K562 (cell line): ENCODE data around the gene IL9. TPM values are rescaled to one million over a fixed set of nuclear protein-coding genes. Genes with fewer than 3 reads are reported as not detected.

Source experiments
- ATAC-seq: fragments of 200-7000 bp; cut with Tn5 transposase; 3 replicates; pipeline ENCODE4 v1.9.1; 2020; ENCODE audit warnings: moderate library complexity
- BruUV-seq: library from RNA; stranded (reverse); fragments of 400-500 nt; replicated peaks from 2 replicates; lab custom pipeline; 2021; lab: Mats Ljungman, UMichigan
- CTCF ChIA-PET: fragments of 300-600 bp; formaldehyde crosslinking; extraction: SDS; loops from one replicate; lab custom pipeline; 2021; ENCODE audit warnings: low intra/inter-chr PET ratio; lab: Yijun Ruan, JAX
- POLR2A ChIA-PET: fragments of 300-600, 350-650 bp; sonication (Branson Sonifier 250); formaldehyde crosslinking; extraction: SDS; loops from one replicate; lab custom pipeline; 2021; ENCODE audit warnings: antibody characterized with exemption, inconsistent platforms; lab: Yijun Ruan, JAX
- DNase-seq, 4 experiments: peaks; one replicate each; pipeline versions ENCODE4 v3.0.0 to v3.0.0-alpha.2; 2011 to 2018; ENCODE audit warnings: low spot score in 3 of 4, mixed read lengths in 3 of 4; ENCODE audit errors: extremely low read depth in 1 of 4
- FAIRE-seq: peaks from 2 replicates; lab custom pipeline; 2011; peaks lifted over from hg19 to GRCh38; lab: Jason Lieb, UNC
- H2AFZ ChIP-seq: 2 replicates; pipeline ENCODE4 v1.6.0; 2011; ENCODE audit warnings: low read depth, low read length, control low read depth, inconsistent platforms
- H3K27ac ChIP-seq: fragments of 200-600 bp; 3 replicates; pipeline ENCODE4 v1.8.0; 2011; ENCODE audit warnings: low read depth, mild to moderate bottlenecking, control low read depth, inconsistent platforms, low read length, moderate library complexity, mixed read lengths; ENCODE audit errors: extremely low read depth
- H3K27me3 ChIP-seq, 2 experiments: fragments of 300-600 bp in 1 of 2; 2 replicates in 1 of 2; 3 replicates in 1 of 2; pipeline versions ENCODE4 v1.6.0 to v1.8.0; 2011; ENCODE audit warnings: inconsistent platforms in 2 of 2, low read length in 2 of 2, mild to moderate bottlenecking in 1 of 2, mixed read lengths in 1 of 2, moderate library complexity in 1 of 2; ENCODE audit not compliant: control insufficient read depth in 2 of 2, insufficient read depth in 2 of 2
- H3K36me3 ChIP-seq: fragments of 300-600 bp; 3 replicates; pipeline ENCODE4 v1.8.0; 2011; ENCODE audit warnings: mild to moderate bottlenecking, low read length, inconsistent platforms; ENCODE audit not compliant: control insufficient read depth, insufficient read depth
- H3K4me1 ChIP-seq, 2 experiments: fragments of 200-600 bp in 1 of 2; replicated peaks in 1 of 2; 2 replicates in 1 of 2; 3 replicates in 1 of 2; pipeline versions ENCODE4 v1.5.1 to v1.8.0; 2011; ENCODE audit warnings: inconsistent platforms in 2 of 2, low read length in 2 of 2, mild to moderate bottlenecking in 1 of 2, mixed read lengths in 1 of 2, moderate library complexity in 1 of 2; ENCODE audit not compliant: control insufficient read depth in 2 of 2, insufficient read depth in 2 of 2
- H3K4me2 ChIP-seq: 2 replicates; pipeline ENCODE4 v1.6.1; 2011; ENCODE audit warnings: low read length, control low read depth, inconsistent platforms, mixed read lengths; ENCODE audit not compliant: insufficient read depth
- H3K4me3 ChIP-seq: fragments of 200-600 bp; sonication (generic), shearing (Covaris generic); 2 replicates; pipeline ENCODE4 v1.5.1; 2016; ENCODE audit warnings: control low read depth, inconsistent platforms
- H3K79me2 ChIP-seq: fragments of 200-600 bp; 3 replicates; pipeline ENCODE4 v1.8.0; 2011; ENCODE audit warnings: low read length, inconsistent platforms; ENCODE audit not compliant: control insufficient read depth, insufficient read depth
- H3K9ac ChIP-seq, 2 experiments: 2 replicates each; pipeline versions ENCODE4 v1.6.0 to v1.6.1; 2011; ENCODE audit warnings: low read depth in 2 of 2, low read length in 2 of 2, control low read depth in 1 of 2, inconsistent platforms in 1 of 2, mild to moderate bottlenecking in 1 of 2, mixed read lengths in 1 of 2; ENCODE audit not compliant: insufficient read depth in 1 of 2
- H3K9me1 ChIP-seq: one replicate; pipeline ENCODE4 v1.6.0; 2011; ENCODE audit warnings: inconsistent platforms, mild to moderate bottlenecking, low read length, moderate library complexity; ENCODE audit not compliant: control insufficient read depth, insufficient read depth
- H3K9me3 ChIP-seq: replicated peaks from 2 replicates; pipeline ENCODE4 v1.5.1; 2011; ENCODE audit warnings: low read depth, low read length, inconsistent platforms; ENCODE audit not compliant: control insufficient read depth, insufficient read depth
- H4K20me1 ChIP-seq: replicated peaks from 2 replicates; pipeline ENCODE4 v1.6.1; 2011; ENCODE audit warnings: low read length, inconsistent platforms, mixed read lengths; ENCODE audit not compliant: control insufficient read depth, insufficient read depth
- E2F5 ChIP-seq: sonication (generic); formaldehyde crosslinking; IDR thresholded peaks from 2 replicates; pipeline ENCODE4 v1.8.0; 2022; ENCODE audit warnings: mild to moderate bottlenecking, missing genetic modification reagents
- ESRRB ChIP-seq: fragments of 250-450 bp; sonication (Bioruptor Pico); IDR thresholded peaks from 2 replicates; pipeline ENCODE4 v1.5.0; 2020; ENCODE audit warnings: mild to moderate bottlenecking, moderate library complexity, borderline replicate concordance
- GATAD2A ChIP-seq: fragments of 450-650 bp; IDR thresholded peaks from 2 replicates; pipeline ENCODE4 v1.6.1; 2017
- RBM39 ChIP-seq: fragments of 200-400 bp; formaldehyde crosslinking; optimal IDR thresholded peaks from 2 replicates; pipeline ENCODE3; 2018; ENCODE audit warnings: low read depth, low read length
- TFAM ChIP-seq: fragments of 250-450 bp; sonication (Bioruptor Pico); conservative IDR thresholded peaks from 2 replicates; pipeline ENCODE4 v1.5.0; 2021; ENCODE audit warnings: mild to moderate bottlenecking, moderate library complexity
- USF2 ChIP-seq: sonication (generic); formaldehyde crosslinking; IDR thresholded peaks from 2 replicates; pipeline ENCODE4 v1.5.0; 2020; ENCODE audit warnings: missing genetic modification reagents
- ZNF695 ChIP-seq: fragments of 450-650 bp; formaldehyde crosslinking; IDR thresholded peaks from 2 replicates; pipeline ENCODE4 v1.4.0; 2020; ENCODE audit warnings: mild to moderate bottlenecking, moderate library complexity
- WGBS: fragments of 100-300 bp; shearing (Covaris generic); methylation state at CpG from one replicate; pipeline ENCODE4 v1.1.6; 2016; ENCODE audit warnings: low coverage, mixed read lengths; ENCODE audit not compliant: insufficient coverage; ENCODE audit errors: missing lambda C conversion rate; 5-methylcytosine and 5-hydroxymethylcytosine counted together
- in situ Hi-C: fragments of 300-500 bp; cut with MboI; formaldehyde crosslinking; loops from 4 replicates; pipeline ENCODE4 v1.15.0; 2018; ENCODE audit warnings: inconsistent platforms, mixed read lengths
- intact Hi-C: fragments of 100-400 bp; cut with micrococcal nuclease; formaldehyde crosslinking; loops from 2 replicates; pipeline ENCODE4 v1.14.2; 2022
- polyA plus RNA-seq, 8 experiments: library from polyadenylated mRNA; depleted of rRNA in 4 of 8; stranded (reverse) in 5 of 8; unstranded in 3 of 8; fragments of >200 nt; fragmentation: Nextera tagmentation in 2 of 8; fragmentation: Illumina TruSeq in 1 of 8; extraction: Ambion mirVana in 2 of 8; extraction: Trizol in 1 of 8; gene quantifications; 2 replicates each; pipeline versions ENCODE4 v1.2.1 to v1.2.3, GENCODE V29; 2011 to 2014; ENCODE audit warnings: inconsistent platforms in 1 of 8, missing spikeins in 1 of 8
- total RNA-seq, 7 experiments: library from RNA; depleted of rRNA in 6 of 7; stranded (reverse); fragments of >200 nt in 6 of 7; fragmentation: Illumina TruSeq in 2 of 7; extraction: Trizol in 2 of 7; gene quantifications; 2 replicates each; pipeline versions ENCODE4 v1.2.1 to v1.2.3, GENCODE V29; 2011 to 2021; ENCODE audit warnings: low replicate concordance in 1 of 7

The IL9 gene
- total and polyA plus RNA-seq, 9 of the 15 experiments (the other 6 are each of a cell fraction or from before 2014, with no cell fraction given): not detected

GRCh38 chr5:135866016-135866415, 29.6 kb downstream of the IL9 start:
- Histone ChIP-seq H3K79me2 (no peaks in the 10 kb centered on the region), H2AFZ (no peak overlapping the region), H3K9me1 (no peaks in the 10 kb centered on the region), H3K36me3 (no peaks in the 10 kb centered on the region), H3K9me3 (no peaks in the 10 kb centered on the region), H3K4me3 (no peak overlapping the region), H3K27ac (no peak overlapping the region), H3K27me3 (peaks cover 0 to 10% of the 10 kb centered on the region in 2 experiments; a peak in 3 of 5 replicates), H3K4me1 (no peaks in the 10 kb centered on the region), H3K4me2 (no peak overlapping the region), H4K20me1 (no peaks in the 10 kb centered on the region), H3K9ac (no peak overlapping the region)
- POLR2A ChIA-PET: no interaction called here
- 0% methylated on average over 2 of the region's 2 CpGs for WGBS
- BruUV-seq: no TSS peak
- CTCF ChIA-PET: no interaction called here
- in situ Hi-C loops (no loop called here), intact Hi-C loops (no loop called here)
- ATAC-seq (no peak), FAIRE-seq (no peak), DNase-seq (no peak)
- no peak for TF ChIP-seq USF2
- TF ChIP-seq E2F5 (CRISPR knock-in tag): no peak
- no peak for TF ChIP-seq TFAM (CRISPR knock-in tag)
- no peak for TF ChIP-seq GATAD2A
- no peak for TF ChIP-seq RBM39
- TF ChIP-seq ESRRB (CRISPR knock-in tag): no peak
- TF ChIP-seq ZNF695 (CRISPR knock-in tag): no peak
